ENCODE measurements around the gene CTSF.

GRCh38 chr11:66548774-66549630 lies 19.4 kb downstream of the CTSF start:
- TF ChIP-seq, protein P1, sequence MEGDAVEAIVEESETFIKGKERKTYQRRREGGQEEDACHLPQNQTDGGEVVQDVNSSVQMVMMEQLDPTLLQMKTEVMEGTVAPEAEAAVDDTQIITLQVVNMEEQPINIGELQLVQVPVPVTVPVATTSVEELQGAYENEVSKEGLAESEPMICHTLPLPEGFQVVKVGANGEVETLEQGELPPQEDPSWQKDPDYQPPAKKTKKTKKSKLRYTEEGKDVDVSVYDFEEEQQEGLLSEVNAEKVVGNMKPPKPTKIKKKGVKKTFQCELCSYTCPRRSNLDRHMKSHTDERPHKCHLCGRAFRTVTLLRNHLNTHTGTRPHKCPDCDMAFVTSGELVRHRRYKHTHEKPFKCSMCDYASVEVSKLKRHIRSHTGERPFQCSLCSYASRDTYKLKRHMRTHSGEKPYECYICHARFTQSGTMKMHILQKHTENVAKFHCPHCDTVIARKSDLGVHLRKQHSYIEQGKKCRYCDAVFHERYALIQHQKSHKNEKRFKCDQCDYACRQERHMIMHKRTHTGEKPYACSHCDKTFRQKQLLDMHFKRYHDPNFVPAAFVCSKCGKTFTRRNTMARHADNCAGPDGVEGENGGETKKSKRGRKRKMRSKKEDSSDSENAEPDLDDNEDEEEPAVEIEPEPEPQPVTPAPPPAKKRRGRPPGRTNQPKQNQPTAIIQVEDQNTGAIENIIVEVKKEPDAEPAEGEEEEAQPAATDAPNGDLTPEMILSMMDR (conservative IDR thresholded peaks at IDR 0.05; ENCODE audit: low read depth, low read length) = no peak
- TF ChIP-seq EZH2 (IDR thresholded peaks at IDR 0.05; ENCODE audit: borderline replicate concordance, low read depth, low read length, poor library complexity, severe bottlenecking) = no peak
